ENCODE data around the gene NGRN.
"Not testable (repeated sequence)": the region's sequence is repeated elsewhere in the genome, so short reads cannot be mapped to it uniquely, and the experiment has no call there.

The NGRN gene

DNA sequence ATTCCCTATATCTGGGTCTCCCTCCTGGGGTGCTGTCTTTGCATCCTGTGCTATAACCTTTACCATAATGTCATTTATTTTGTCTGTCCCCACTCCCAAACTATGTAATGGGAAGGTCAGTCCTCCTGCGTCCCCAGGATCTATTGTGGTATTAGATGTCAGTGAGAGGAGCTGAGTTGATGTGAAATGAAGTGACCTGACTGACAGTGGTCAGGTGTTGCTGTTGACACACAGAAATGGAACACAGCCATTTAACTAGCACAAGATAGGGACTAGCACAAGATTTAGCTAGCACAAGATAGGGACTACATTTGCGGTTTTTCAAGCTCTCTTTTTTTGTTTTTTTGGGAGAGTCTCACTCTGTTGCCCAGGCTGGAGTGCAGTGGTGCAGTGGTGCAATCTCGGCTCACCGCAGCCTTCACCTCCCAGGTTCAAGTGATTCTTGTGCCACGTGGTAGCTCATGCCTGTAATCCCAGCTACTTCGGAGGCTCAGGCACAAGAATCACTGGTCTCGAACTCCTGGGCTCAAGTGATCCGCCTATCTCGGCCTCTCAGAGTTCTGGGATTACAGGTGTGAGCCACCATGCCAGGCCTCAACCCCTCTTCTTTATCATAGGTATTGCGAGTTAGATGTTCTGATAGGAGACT, 5.2 kb downstream of the NGRN start:
- TF ChIP-seq GABPA (IDR thresholded peaks at IDR 0.05; ENCODE audit: low read depth) (no peak), POLR2AphosphoS5 (IDR thresholded peaks at IDR 0.05; ENCODE audit: low read depth) (no peak), SPI1 (IDR thresholded peaks at IDR 0.05; ENCODE audit: borderline replicate concordance, low read depth) (no peak)
- TF ChIP-seq, protein P1, sequence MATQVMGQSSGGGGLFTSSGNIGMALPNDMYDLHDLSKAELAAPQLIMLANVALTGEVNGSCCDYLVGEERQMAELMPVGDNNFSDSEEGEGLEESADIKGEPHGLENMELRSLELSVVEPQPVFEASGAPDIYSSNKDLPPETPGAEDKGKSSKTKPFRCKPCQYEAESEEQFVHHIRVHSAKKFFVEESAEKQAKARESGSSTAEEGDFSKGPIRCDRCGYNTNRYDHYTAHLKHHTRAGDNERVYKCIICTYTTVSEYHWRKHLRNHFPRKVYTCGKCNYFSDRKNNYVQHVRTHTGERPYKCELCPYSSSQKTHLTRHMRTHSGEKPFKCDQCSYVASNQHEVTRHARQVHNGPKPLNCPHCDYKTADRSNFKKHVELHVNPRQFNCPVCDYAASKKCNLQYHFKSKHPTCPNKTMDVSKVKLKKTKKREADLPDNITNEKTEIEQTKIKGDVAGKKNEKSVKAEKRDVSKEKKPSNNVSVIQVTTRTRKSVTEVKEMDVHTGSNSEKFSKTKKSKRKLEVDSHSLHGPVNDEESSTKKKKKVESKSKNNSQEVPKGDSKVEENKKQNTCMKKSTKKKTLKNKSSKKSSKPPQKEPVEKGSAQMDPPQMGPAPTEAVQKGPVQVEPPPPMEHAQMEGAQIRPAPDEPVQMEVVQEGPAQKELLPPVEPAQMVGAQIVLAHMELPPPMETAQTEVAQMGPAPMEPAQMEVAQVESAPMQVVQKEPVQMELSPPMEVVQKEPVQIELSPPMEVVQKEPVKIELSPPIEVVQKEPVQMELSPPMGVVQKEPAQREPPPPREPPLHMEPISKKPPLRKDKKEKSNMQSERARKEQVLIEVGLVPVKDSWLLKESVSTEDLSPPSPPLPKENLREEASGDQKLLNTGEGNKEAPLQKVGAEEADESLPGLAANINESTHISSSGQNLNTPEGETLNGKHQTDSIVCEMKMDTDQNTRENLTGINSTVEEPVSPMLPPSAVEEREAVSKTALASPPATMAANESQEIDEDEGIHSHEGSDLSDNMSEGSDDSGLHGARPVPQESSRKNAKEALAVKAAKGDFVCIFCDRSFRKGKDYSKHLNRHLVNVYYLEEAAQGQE (IDR thresholded peaks at IDR 0.05; ENCODE audit: insufficient replicate concordance, low read depth): no peak
- TF ChIP-seq, protein P2, sequence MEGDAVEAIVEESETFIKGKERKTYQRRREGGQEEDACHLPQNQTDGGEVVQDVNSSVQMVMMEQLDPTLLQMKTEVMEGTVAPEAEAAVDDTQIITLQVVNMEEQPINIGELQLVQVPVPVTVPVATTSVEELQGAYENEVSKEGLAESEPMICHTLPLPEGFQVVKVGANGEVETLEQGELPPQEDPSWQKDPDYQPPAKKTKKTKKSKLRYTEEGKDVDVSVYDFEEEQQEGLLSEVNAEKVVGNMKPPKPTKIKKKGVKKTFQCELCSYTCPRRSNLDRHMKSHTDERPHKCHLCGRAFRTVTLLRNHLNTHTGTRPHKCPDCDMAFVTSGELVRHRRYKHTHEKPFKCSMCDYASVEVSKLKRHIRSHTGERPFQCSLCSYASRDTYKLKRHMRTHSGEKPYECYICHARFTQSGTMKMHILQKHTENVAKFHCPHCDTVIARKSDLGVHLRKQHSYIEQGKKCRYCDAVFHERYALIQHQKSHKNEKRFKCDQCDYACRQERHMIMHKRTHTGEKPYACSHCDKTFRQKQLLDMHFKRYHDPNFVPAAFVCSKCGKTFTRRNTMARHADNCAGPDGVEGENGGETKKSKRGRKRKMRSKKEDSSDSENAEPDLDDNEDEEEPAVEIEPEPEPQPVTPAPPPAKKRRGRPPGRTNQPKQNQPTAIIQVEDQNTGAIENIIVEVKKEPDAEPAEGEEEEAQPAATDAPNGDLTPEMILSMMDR (IDR thresholded peaks at IDR 0.05; ENCODE audit: insufficient read depth, low read length): no peak
- no peaks in the 10 kb centered on the region for H3K27me3 ChIP-seq (ENCODE audit: insufficient read depth, poor library complexity, severe bottlenecking)
- no peak for DNase-seq (ENCODE audit: low read depth in 1 of 2, low spot score in 1 of 2)
- no peak overlapping the region for H3K27ac ChIP-seq (replicated peaks)
- no peak overlapping the region for H3K4me3 ChIP-seq (replicated peaks; ENCODE audit: insufficient read depth, low read length)

DNA sequence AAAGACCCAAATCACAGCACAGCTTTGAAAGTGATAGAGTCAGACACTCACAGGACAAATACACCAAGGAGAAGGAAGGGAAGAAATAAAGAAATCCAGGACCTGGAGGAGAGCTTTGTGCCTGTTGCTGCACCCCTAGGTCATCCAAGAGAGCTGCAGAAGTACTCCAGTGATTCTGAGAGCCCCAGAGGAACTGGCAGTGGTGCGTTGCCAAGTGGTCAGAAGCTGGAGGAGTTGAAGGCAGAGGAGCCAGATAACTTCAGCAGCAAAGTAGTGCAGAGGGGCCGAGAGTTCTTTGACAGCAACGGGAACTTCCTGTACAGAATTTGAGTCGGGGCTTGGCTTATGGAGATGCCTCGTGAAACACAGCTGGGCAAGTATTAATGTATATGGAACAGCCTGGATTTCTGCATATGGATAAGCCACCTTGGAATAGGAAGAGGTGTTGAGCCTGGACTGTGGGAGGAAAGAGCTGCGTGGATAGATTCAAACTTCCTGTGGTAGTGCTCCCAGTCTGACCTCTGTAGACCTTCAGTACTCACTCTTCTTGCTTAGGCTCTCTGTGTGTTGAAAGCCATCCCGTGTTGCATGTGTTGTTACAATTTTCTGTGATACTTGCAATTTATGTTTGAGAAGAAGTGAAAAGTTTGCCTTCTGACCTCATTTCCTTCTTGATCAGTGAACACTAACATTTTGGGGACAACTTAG, 6.1 kb downstream of the NGRN start:
- no peak for DNase-seq (ENCODE audit: low read depth in 1 of 2, low spot score in 1 of 2)
- no peak for TF ChIP-seq SPI1 (IDR thresholded peaks at IDR 0.05; ENCODE audit: borderline replicate concordance, low read depth)
- TF ChIP-seq, protein P2 (IDR thresholded peaks at IDR 0.05; ENCODE audit: insufficient read depth, low read length): no peak
- TF ChIP-seq, protein P1 (IDR thresholded peaks at IDR 0.05; ENCODE audit: insufficient replicate concordance, low read depth): no peak
- no peak for TF ChIP-seq GABPA (IDR thresholded peaks at IDR 0.05; ENCODE audit: low read depth)
- TF ChIP-seq POLR2AphosphoS5 (IDR thresholded peaks at IDR 0.05; ENCODE audit: low read depth): no peak
- no peak overlapping the region for H3K4me3 ChIP-seq (replicated peaks; ENCODE audit: insufficient read depth, low read length)
- H3K27ac ChIP-seq (replicated peaks): no peak overlapping the region
- no peaks in the 10 kb centered on the region for H3K27me3 ChIP-seq (ENCODE audit: insufficient read depth, poor library complexity, severe bottlenecking)

DNA sequence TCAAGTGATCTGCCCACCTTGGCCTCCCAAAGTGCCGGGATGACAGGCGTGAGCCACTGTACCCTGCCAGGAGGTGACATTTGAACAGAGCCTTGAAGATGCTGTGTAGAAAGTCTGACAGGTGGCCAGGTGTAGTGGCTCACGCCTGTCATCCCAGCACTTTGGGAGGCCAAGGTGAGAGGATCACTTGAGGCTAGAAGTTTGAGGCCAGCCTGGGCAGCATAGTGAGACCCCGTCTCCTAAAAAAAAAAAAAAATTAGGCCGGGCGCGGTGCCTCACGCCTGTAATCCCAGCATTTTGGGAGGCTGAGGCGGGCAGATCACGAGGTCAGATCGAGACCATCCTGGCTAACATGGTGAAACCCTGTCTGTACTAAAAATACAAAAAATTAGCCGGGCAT, 13.0 kb downstream of the NGRN start:
- H3K27me3 ChIP-seq (ENCODE audit: insufficient read depth, poor library complexity, severe bottlenecking); H3K27ac ChIP-seq (replicated peaks); DNase-seq (ENCODE audit: low read depth in 1 of 2, low spot score in 1 of 2); H3K4me3 ChIP-seq (replicated peaks; ENCODE audit: insufficient read depth, low read length): not testable (repeated sequence)

DNA sequence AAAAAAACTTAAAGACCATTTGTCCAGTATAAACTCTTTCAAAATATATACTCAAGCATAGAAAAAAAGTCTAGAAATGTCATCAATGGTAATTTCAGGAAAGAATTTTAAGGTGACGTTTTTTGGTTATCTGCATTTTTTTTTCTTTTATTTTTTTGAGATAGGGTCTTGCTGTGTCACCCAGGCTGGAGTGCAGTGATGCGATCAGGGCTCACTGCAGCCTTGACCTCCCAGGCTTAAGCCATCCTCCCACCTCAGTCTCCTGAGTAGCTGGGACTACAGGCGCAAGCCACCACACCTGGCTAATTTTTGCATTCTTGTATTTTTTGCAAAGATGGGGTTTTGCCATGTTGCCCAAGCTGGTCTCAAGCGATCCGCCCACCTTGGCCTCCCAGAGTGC, 15.3 kb downstream of the NGRN start:
- not testable (repeated sequence) for DNase-seq (ENCODE audit: low read depth in 1 of 2, low spot score in 1 of 2); H3K27me3 ChIP-seq (ENCODE audit: insufficient read depth, poor library complexity, severe bottlenecking); H3K27ac ChIP-seq (replicated peaks); H3K4me3 ChIP-seq (replicated peaks; ENCODE audit: insufficient read depth, low read length)

DNA sequence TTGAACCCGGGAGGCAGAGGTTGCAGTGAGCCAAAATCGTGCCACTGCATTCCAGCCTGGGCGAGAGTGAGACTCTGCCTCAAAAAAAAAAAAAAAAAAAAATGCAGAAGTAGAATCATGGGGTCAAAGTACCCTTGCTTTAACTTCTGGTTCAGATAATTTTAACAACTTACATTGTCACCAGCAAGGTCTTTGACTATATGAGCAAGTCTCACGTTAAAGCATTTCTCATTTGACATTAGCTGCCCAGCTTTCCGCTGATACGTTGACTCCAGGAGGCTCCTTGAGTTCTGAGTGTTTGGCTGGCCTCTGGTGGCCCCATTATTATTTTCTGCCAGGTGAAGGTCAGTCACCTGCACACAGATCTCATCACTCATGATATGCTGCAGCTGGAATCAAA, 16.2 kb downstream of the NGRN start:
- not testable (repeated sequence) for H3K4me3 ChIP-seq (replicated peaks; ENCODE audit: insufficient read depth, low read length); DNase-seq (ENCODE audit: low read depth in 1 of 2, low spot score in 1 of 2); H3K27ac ChIP-seq (replicated peaks); H3K27me3 ChIP-seq (ENCODE audit: insufficient read depth, poor library complexity, severe bottlenecking)
- TF ChIP-seq SPI1 (IDR thresholded peaks at IDR 0.05; ENCODE audit: borderline replicate concordance, low read depth): peak; percentile 7; the same call in 1 of the 2 replicates

Data from HL-60 (cell line).